GM10248 (cell line): ENCODE results near the gene MAJIN.

Experiments used
- CTCF ChIA-PET: fragments of 300-600 bp; sonication (Branson Sonifier 250); formaldehyde crosslinking; extraction: SDS; loops from one replicate; lab custom pipeline; 2021; ENCODE audit warnings: antibody characterized with exemption; lab: Yijun Ruan, JAX
- POLR2A ChIA-PET: fragments of 350-650 bp; sonication (Branson Sonifier 250); formaldehyde crosslinking; extraction: SDS; loops from one replicate; lab custom pipeline; 2020; ENCODE audit warnings: antibody characterized with exemption; lab: Yijun Ruan, JAX
- DNase-seq: peaks from one replicate; pipeline ENCODE4 v3.0.0; 2012; ENCODE audit errors: extremely low spot score
- CTCF ChIP-seq: IDR thresholded peaks from 2 replicates; pipeline ENCODE4 v1.5.1; 2012; ENCODE audit warnings: mild to moderate bottlenecking, low read depth; ENCODE audit errors: extremely low read depth, missing control alignments, control extremely low read depth

The MAJIN gene

GRCh38 chr11:64976651-64977050 is 4.7 kb upstream of the MAJIN start:
- no peak for TF ChIP-seq CTCF
- ChIA-PET CTCF (no interaction called here), POLR2A (no interaction called here)

GRCh38 chr11:64974124-64974523 is 2.2 kb upstream of the MAJIN start:
- CTCF ChIA-PET = no interaction called here
- POLR2A ChIA-PET = interaction anchor here (0.7 kb wide), 1 partner anchor 922 kb away, joined by 9 read pairs; no protein-coding TSS in a partner anchor
- no peak for TF ChIP-seq CTCF
- no peak for DNase-seq

More at GRCh38 chr11:64976651-64977050, 4.7 kb upstream of the MAJIN start:
- DNase-seq = no peak

- DNase-seq = no peak
- CTCF ChIA-PET = no interaction called here
- TF ChIP-seq CTCF = no peak
- POLR2A ChIA-PET = no interaction called here
These were observed 1.2 kb downstream of the MAJIN start for GRCh38 chr11:64970731-64971151.

- no peak for DNase-seq
- ChIA-PET CTCF (no interaction called here), POLR2A (interaction anchor here (0.6 kb wide), 1 partner anchor 108 kb away, joined by 5 read pairs; no protein-coding TSS in a partner anchor)
- TF ChIP-seq CTCF = no peak
These were observed 2.7 kb downstream of the MAJIN start for GRCh38 chr11:64969209-64969608.

GRCh38 chr11:64967375-64967774 is 4.5 kb downstream of the MAJIN start:
- POLR2A ChIA-PET = no interaction called here
- no peak for TF ChIP-seq CTCF
- CTCF ChIA-PET = interaction anchor here (1.1 to 1.6 kb wide), 3 partner anchors 24 to 37 kb away, joined by 3 read pairs; partner anchors contain the start of gene BATF2
- DNase-seq = no peak

- TF ChIP-seq CTCF = no peak
- ChIA-PET POLR2A (no interaction called here), CTCF (interaction anchor here (1.0 to 1.9 kb wide), 7 partner anchors 9 to 117 kb away, joined by 3 to 4 read pairs (median 3); no protein-coding TSS in a partner anchor)
- DNase-seq = no peak
These were observed 8.8 kb downstream of the MAJIN start for GRCh38 chr11:64963072-64963631.

- no peak for DNase-seq
- TF ChIP-seq CTCF = no peak
- ChIA-PET CTCF (no interaction called here), POLR2A (no interaction called here)
These were observed 11.2 kb downstream of the MAJIN start for GRCh38 chr11:64960719-64961118.
